ENCODE measurements around the gene SLC3A2. TPM values are rescaled to one million over a fixed set of nuclear protein-coding genes. Genes with fewer than 3 reads are reported as not detected.
A peak's percentile ranks its signal among the peaks of the same experiment; 100 is the strongest.
"Not testable (repeated sequence)": the region's sequence is repeated elsewhere in the genome, so short reads cannot be mapped to it uniquely, and the experiment has no call there.

The SLC3A2 gene
- total RNA-seq, 8 experiments from 2014 or later, result 97.8 to 428 (median 211) TPM

- Histone ChIP-seq H3K27ac (no peak overlapping the region), H3K4me1 (replicated peaks in 1 of 2) (peaks cover 10 to 19% of the 10 kb centered on the region in 2 donors), H3K4me3 (no peak overlapping the region)
- in situ Hi-C loops (cut with MboI; ENCODE audit: low pct_unique_long_range_greater_than_20kb in 2 of 9, low sequenced_read_pairs in 9 of 9, unreplicated experiment in 9 of 9), result no loop called here
- WGBS, 10 experiments, result 25 to 76% (median 44%) methylated on average over 2 to 8 of the region's 8 CpGs; no CpG with 5 or more reads in 1 of the 10 experiments
- ATAC-seq (replicated peaks in 6 of 8), result peak in 5 of 8 experiments; percentile 19 to 67 (median 50)
Observed at GRCh38 chr11:62931499-62932278, 51.0 kb downstream of the SLC3A2 start.

GRCh38 chr11:62933285-62933684 is 52.6 kb downstream of the SLC3A2 start:
- Histone ChIP-seq H3K27ac (no peak overlapping the region), H3K4me3 (no peak overlapping the region), H3K4me1 (replicated peaks in 1 of 2) (peaks cover 0 to 5% of the 10 kb centered on the region in 2 donors)
- no peak for ATAC-seq (replicated peaks in 6 of 8)
- in situ Hi-C loops (cut with MboI; ENCODE audit: low pct_unique_long_range_greater_than_20kb in 2 of 9, low sequenced_read_pairs in 9 of 9, unreplicated experiment in 9 of 9), result no loop called here
- WGBS, 10 experiments, result 100% methylated on average over 1 to 4 of the region's 13 CpGs; no CpG with 5 or more reads in 8 of the 10 experiments

DNA sequence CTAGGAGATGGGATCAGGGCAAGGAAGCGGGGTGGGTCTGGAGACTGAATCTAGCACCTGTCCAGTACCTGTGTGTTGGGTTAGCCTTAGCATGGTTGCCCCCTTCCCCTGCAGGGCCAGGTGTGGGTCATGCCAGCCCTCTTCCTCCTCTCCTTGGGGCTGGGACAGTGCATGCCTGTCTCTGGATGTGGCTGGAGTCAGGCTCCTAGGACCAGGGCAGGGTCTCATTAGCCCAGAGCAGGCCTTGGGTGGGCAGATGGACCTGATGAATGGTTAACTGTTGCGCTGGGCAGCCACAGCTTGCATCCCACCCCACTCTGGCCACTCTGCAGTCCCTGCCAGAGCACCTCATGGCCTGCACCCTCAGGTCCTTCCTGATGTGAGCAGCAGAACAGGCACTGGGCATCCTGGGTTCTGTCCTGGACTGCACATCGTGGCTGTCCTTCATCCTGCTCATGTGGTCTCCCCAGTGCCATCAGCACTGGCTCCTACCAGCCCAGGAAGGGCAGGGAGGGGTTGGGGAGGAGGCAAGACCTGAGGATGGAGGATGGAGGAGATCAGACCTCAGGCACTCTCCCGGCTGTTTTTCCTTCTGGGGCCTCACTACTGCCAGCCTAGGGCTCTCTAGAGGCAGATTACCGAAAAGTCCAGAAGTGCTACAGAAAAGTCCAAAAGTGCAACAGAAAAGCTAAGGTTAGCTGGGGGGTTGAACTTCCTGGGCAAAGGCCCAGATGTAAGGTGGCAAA is 53.2 kb downstream of the SLC3A2 start:
- Histone ChIP-seq H3K4me3 (no peak overlapping the region), H3K4me1 (replicated peaks in 1 of 2) (no peaks in the 10 kb centered on the region), H3K27ac (no peak overlapping the region)
- 33 to 100% (median 81%) methylated on average over 1 to 2 of the region's 5 CpGs; no CpG with 5 or more reads in 6 of the 10 experiments for WGBS, 10 experiments
- in situ Hi-C loops (cut with MboI; ENCODE audit: low pct_unique_long_range_greater_than_20kb in 2 of 9, low sequenced_read_pairs in 9 of 9, unreplicated experiment in 9 of 9), result no loop called here
- ATAC-seq (replicated peaks in 6 of 8), result no peak

GRCh38 chr11:62934496-62934785 is 53.7 kb downstream of the SLC3A2 start:
- no peak for ATAC-seq (replicated peaks in 6 of 8)
- 0 to 30% (median 6%) methylated on average over 1 of the region's 1 CpG; no CpG with 5 or more reads in 6 of the 10 experiments for WGBS, 10 experiments

DNA sequence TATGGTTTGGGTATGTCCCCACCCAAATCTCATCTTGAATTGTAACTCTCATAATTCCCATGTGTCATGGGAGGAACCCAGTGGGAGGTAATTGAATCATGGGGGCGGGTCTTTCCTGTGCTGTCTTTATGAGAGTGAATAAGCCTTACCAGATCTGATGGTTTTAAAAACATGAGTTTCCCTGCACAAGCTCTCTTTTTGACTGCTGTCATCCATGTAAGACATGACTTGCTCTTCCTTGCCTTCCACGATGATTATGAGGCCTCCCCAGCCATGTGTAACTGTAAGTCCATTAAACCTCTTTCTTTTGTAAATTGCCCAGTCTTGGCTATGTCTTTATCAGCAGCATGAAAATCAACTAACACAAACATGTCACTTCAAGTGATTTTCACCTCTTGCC is 56.8 kb downstream of the SLC3A2 start:
- in situ Hi-C loops (cut with MboI; ENCODE audit: low pct_unique_long_range_greater_than_20kb in 2 of 9, low sequenced_read_pairs in 9 of 9, unreplicated experiment in 9 of 9); H3K4me3 ChIP-seq; H3K4me1 ChIP-seq (replicated peaks in 1 of 2); H3K27ac ChIP-seq; ATAC-seq (replicated peaks in 6 of 8): not testable (repeated sequence)
- WGBS, 10 experiments, result 0 to 88% (median 40%) methylated on average over 1 to 2 of the region's 2 CpGs; no CpG with 5 or more reads in 3 of the 10 experiments

More at GRCh38 chr11:62934496-62934785, 53.7 kb downstream of the SLC3A2 start:
- H3K4me1 ChIP-seq (replicated peaks in 1 of 2), result no peaks in the 10 kb centered on the region
- H3K4me3 ChIP-seq, result no peak overlapping the region
- no peak overlapping the region for H3K27ac ChIP-seq
- in situ Hi-C loops (cut with MboI; ENCODE audit: low pct_unique_long_range_greater_than_20kb in 2 of 9, low sequenced_read_pairs in 9 of 9, unreplicated experiment in 9 of 9), result no loop called here

Other genes starting within 250 kb of the SLC3A2 start
- gene GANAB, start 234.3 kb upstream of the SLC3A2 start, total RNA-seq, result 100 to 1,000 TPM in 7 of 8 experiments, 10 to 100 TPM in 1; 97.8 to 296 (median 172) TPM
- gene INTS5, start 227.6 kb upstream of the SLC3A2 start, total RNA-seq, result 10 to 100 TPM; 10.8 to 24.8 (median 17.9) TPM
- gene C11orf98, start 215.7 kb upstream of the SLC3A2 start, total RNA-seq, result 100 to 1,000 TPM in 4 of 8 experiments, 10 to 100 TPM in 4; 51.9 to 159 (median 95.0) TPM
- gene CSKMT, start 215.6 kb upstream of the SLC3A2 start, total RNA-seq, result 10 to 100 TPM; 25.7 to 90.2 (median 37.9) TPM
- gene UQCC3, start 209.2 kb upstream of the SLC3A2 start, total RNA-seq, result 10 to 100 TPM in 5 of 8 experiments, 1 to 10 TPM in 3; 7.9 to 17.7 (median 10.3) TPM
- 10 to 100 TPM in 3 of 8 experiments, 1 to 10 TPM in 5; 2.8 to 32.4 (median 4.6) TPM for gene LBHD1, start 208.6 kb upstream of the SLC3A2 start, total RNA-seq
- 100 to 1,000 TPM in 7 of 8 experiments, 10 to 100 TPM in 1; 95.5 to 132 (median 123) TPM for gene UBXN1, start 201.8 kb upstream of the SLC3A2 start, total RNA-seq
- 1 to 10 TPM in 2 of 8 experiments, under 1 TPM in 6; 0.33 to 9.3 (median 0.49) TPM for gene LRRN4CL, start 191.4 kb upstream of the SLC3A2 start, total RNA-seq
- 100 to 1,000 TPM in 6 of 8 experiments, 10 to 100 TPM in 2; 55.0 to 446 (median 341) TPM for gene BSCL2, start 173.5 kb upstream of the SLC3A2 start, total RNA-seq
- gene GNG3, start 173.2 kb upstream of the SLC3A2 start, total RNA-seq, result 100 to 1,000 TPM in 5 of 8 experiments, under 1 TPM in 3; 0.61 to 171 (median 111) TPM
- 10 to 100 TPM; 13.4 to 55.2 (median 27.8) TPM for gene HNRNPUL2, start 153.4 kb upstream of the SLC3A2 start, total RNA-seq
- 10 to 100 TPM; 41.6 to 67.2 (median 48.7) TPM for gene TTC9C, start 152.4 kb upstream of the SLC3A2 start, total RNA-seq
- gene ZBTB3, start 126.7 kb upstream of the SLC3A2 start, total RNA-seq, result 10 to 100 TPM in 3 of 8 experiments, 1 to 10 TPM in 5; 7.4 to 12.8 (median 9.5) TPM
- 100 to 1,000 TPM in 6 of 8 experiments, 10 to 100 TPM in 2; 83.4 to 178 (median 115) TPM for gene POLR2G, start 119.3 kb upstream of the SLC3A2 start, total RNA-seq
- gene TAF6L, start 109.5 kb upstream of the SLC3A2 start, total RNA-seq, result 10 to 100 TPM in 5 of 8 experiments, 1 to 10 TPM in 3; 8.7 to 40.6 (median 13.9) TPM
- 100 to 1,000 TPM in 1 of 8 experiments, 10 to 100 TPM in 7; 17.6 to 125 (median 42.2) TPM for gene TMEM179B, start 93.5 kb upstream of the SLC3A2 start, total RNA-seq
- 10 to 100 TPM; 13.6 to 31.3 (median 25.3) TPM for gene TMEM223, start 88.9 kb upstream of the SLC3A2 start, total RNA-seq
- 10 to 100 TPM; 22.4 to 86.6 (median 45.4) TPM for gene NXF1, start 75.5 kb upstream of the SLC3A2 start, total RNA-seq
- gene STX5, start 48.8 kb upstream of the SLC3A2 start, total RNA-seq, result 10 to 100 TPM; 26.2 to 54.3 (median 33.9) TPM
- gene TEX54, start 48.1 kb upstream of the SLC3A2 start, total RNA-seq, result 1 to 10 TPM in 6 of 8 experiments, not detected in 2; 1.3 to 5.7 (median 2.1) TPM
- gene WDR74, start 41.3 kb upstream of the SLC3A2 start, total RNA-seq, result 100 to 1,000 TPM in 1 of 8 experiments, 10 to 100 TPM in 7; 41.4 to 110 (median 81.7) TPM
- under 1 TPM in 6 of 8 experiments, not detected in 2; 0.04 to 0.81 (median 0.19) TPM for gene CHRM1, start 40.5 kb downstream of the SLC3A2 start, total RNA-seq
- gene SLC22A6, start 104.1 kb downstream of the SLC3A2 start, total RNA-seq, result 1 to 10 TPM in 1 of 8 experiments, under 1 TPM in 2, not detected in 5; 0.17 to 3.9 (median 0.38) TPM
- gene SLC22A8, start 134.9 kb downstream of the SLC3A2 start, total RNA-seq, result 1 to 10 TPM in 1 of 8 experiments, under 1 TPM in 6, not detected in 1; under 0.01 to 1.3 (median 0.23) TPM

All from motor neuron (in vitro differentiated cells).